Measurements from ENCODE around the gene ZNF428.

- no peak for TF ChIP-seq POLR2A (IDR thresholded peaks at IDR 0.05; ENCODE audit: borderline replicate concordance, extremely low read depth, insufficient read depth, insufficient read length)
- TF ChIP-seq EZH2 (IDR thresholded peaks at IDR 0.05) = no peak
- no peak for TF ChIP-seq REST (IDR thresholded peaks at IDR 0.05; ENCODE audit: low read depth)
- no peak for TF ChIP-seq CTCF (IDR thresholded peaks at IDR 0.05 in 2 of 3, conservative IDR thresholded peaks at IDR 0.05 in 1 of 3; ENCODE audit: borderline replicate concordance in 1 of 3, insufficient read depth in 1 of 3, low read depth in 2 of 3, low read length in 2 of 3)
- no peak for TF ChIP-seq POLR2AphosphoS5 (IDR thresholded peaks at IDR 0.05; ENCODE audit: low read depth, low read length)
- TF ChIP-seq ZNF274 (IDR thresholded peaks at IDR 0.05; ENCODE audit: low read depth, low read length) = no peak
These were observed 30.1 kb upstream of the ZNF428 start for GRCh38 chr19:43649514-43649913.

Measured in HCT116 (cell line).